Gastrocnemius medialis (tissue), 4 donors: Measurements from ENCODE around the gene MED23. TPM values are rescaled to one million over a fixed set of nuclear protein-coding genes. Genes with fewer than 3 reads are reported as not detected.

ENCODE experiments used
- ATAC-seq, 2 donors: fragments of 150-250 bp; one replicate each; pipeline ENCODE4 v1.9.1; 2016
- DNase-seq, 2 donors: peaks; one replicate each; pipeline ENCODE4 v3.0.0-alpha.2; 2019
- H3K27ac ChIP-seq, 4 donors: fragments of 200-600 bp; sonication (generic); 1 replicate in 1 of 4; 2 replicates in 3 of 4; pipeline ENCODE4 v1.5.1; 2016 to 2018; ENCODE audit warnings: mild to moderate bottlenecking in 2 of 4, moderate library complexity in 1 of 4
- H3K27me3 ChIP-seq, 3 donors: fragments of 200-600 bp; sonication (generic) in 2 of 3; 1 replicate in 1 of 3; 2 replicates in 2 of 3; pipeline versions ENCODE4 v1.5.1 to v1.6.0; 2016 to 2019; ENCODE audit warnings: mild to moderate bottlenecking in 1 of 3, moderate library complexity in 1 of 3
- H3K36me3 ChIP-seq, 2 donors: fragments of 200-600 bp; sonication (generic) in 1 of 2; one replicate each; pipeline ENCODE4 v1.5.1; 2017 to 2018
- H3K4me1 ChIP-seq, 2 donors: fragments of 200-600 bp; sonication (generic) in 1 of 2; one replicate each; pipeline ENCODE4 v1.5.1; 2016 to 2017; ENCODE audit warnings: mild to moderate bottlenecking in 2 of 2
- H3K4me3 ChIP-seq, 4 donors: fragments of 200-600 bp; sonication (generic) in 3 of 4; 1 replicate in 1 of 4; 2 replicates in 3 of 4; pipeline ENCODE4 v1.5.1; 2016 to 2019; ENCODE audit warnings: mild to moderate bottlenecking in 2 of 4
- H3K9me3 ChIP-seq, 3 donors: fragments of 200-600 bp; sonication (generic) in 2 of 3; 1 replicate in 1 of 3; 2 replicates in 2 of 3; pipeline ENCODE4 v1.5.1; 2016 to 2019
- POLR2A ChIP-seq, 2 donors: fragments of 450-650 bp; IDR thresholded peaks; one replicate each; pipeline ENCODE4 v1.6.1; 2017; ENCODE audit warnings: antibody characterized with exemption in 2 of 2, mild to moderate bottlenecking in 2 of 2, moderate library complexity in 2 of 2
- in situ Hi-C, 4 donors: fragments of 200-750 bp; cut with MboI; loops; one replicate each; pipeline versions ENCODE4 v1.15.0 to v1.8.0; 2017; ENCODE audit warnings: low sequenced_read_pairs in 4 of 4
- intact Hi-C: fragments of 100-400 bp; cut with DNase I; formaldehyde crosslinking; loops from one replicate; pipeline ENCODE4 v1.15.1; 2023; ENCODE audit warnings: low total_unique reads
- total RNA-seq, 4 donors: library from RNA; depleted of rRNA; stranded (reverse); fragments of >200 nt; gene quantifications; one replicate each; pipeline versions ENCODE4 v1.1.0 to v1.2.3, GENCODE V29; 2016
- TF ChIP-seq, protein P1 (sequence below), 5 experiments: fragments of 450-650 bp in 3 of 5; fragments of 200-600 bp in 2 of 5; sonication (generic) in 2 of 5; IDR thresholded peaks in 4 of 5; conservative IDR thresholded peaks in 1 of 5; 1 replicate in 4 of 5; 2 replicates in 1 of 5; pipeline ENCODE4 v1.5.1; 2016 to 2019; ENCODE audit warnings: antibody characterized with exemption in 5 of 5, mild to moderate bottlenecking in 3 of 5, moderate library complexity in 3 of 5

MED23 gene
- total RNA-seq, 4 donors from 2014 or later = 7.5 to 16.0 (median 12.5) TPM

DNA sequence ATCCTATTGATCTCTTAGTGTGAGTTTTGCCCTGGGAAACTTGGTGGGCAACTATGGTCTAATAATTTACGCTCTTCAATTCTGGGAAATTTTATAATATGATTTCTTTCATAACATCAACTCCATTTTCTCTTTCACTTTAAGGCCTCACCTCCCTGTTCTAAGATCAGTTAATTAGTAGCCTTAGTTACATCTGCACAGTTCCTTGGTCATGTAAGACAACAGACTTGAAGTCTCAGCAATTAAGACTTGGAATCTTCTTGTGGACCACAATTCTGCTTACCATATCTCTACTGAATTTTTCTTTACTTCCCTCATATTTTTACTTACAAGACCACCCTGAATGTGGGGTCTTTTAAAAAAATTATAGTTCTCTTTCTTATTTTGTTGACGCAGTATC, 17.8 kb upstream of the MED23 start:
- in situ Hi-C loops = no loop called here
- DNase-seq = no peak
- intact Hi-C loops = no loop called here
- no peak for ATAC-seq
- no peaks in the 10 kb centered on the region for H3K36me3 ChIP-seq
- H3K4me3 ChIP-seq = no peak overlapping the region
- no peak overlapping the region for H3K27ac ChIP-seq
- no peaks in the 10 kb centered on the region for H3K27me3 ChIP-seq
- TF ChIP-seq, protein P1, sequence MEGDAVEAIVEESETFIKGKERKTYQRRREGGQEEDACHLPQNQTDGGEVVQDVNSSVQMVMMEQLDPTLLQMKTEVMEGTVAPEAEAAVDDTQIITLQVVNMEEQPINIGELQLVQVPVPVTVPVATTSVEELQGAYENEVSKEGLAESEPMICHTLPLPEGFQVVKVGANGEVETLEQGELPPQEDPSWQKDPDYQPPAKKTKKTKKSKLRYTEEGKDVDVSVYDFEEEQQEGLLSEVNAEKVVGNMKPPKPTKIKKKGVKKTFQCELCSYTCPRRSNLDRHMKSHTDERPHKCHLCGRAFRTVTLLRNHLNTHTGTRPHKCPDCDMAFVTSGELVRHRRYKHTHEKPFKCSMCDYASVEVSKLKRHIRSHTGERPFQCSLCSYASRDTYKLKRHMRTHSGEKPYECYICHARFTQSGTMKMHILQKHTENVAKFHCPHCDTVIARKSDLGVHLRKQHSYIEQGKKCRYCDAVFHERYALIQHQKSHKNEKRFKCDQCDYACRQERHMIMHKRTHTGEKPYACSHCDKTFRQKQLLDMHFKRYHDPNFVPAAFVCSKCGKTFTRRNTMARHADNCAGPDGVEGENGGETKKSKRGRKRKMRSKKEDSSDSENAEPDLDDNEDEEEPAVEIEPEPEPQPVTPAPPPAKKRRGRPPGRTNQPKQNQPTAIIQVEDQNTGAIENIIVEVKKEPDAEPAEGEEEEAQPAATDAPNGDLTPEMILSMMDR (IDR thresholded peaks at IDR 0.05 in 4 of 5, conservative IDR thresholded peaks at IDR 0.05 in 1 of 5) = no peak
- H3K4me1 ChIP-seq = no peaks in the 10 kb centered on the region
- H3K9me3 ChIP-seq = no peaks in the 10 kb centered on the region

GRCh38 chr6:131644921-131645320, 16.9 kb upstream of the MED23 start:
- TF ChIP-seq POLR2A (IDR thresholded peaks at IDR 0.05) = no peak
- TF ChIP-seq, protein P1 (IDR thresholded peaks at IDR 0.05 in 4 of 5, conservative IDR thresholded peaks at IDR 0.05 in 1 of 5) = no peak
- no peak overlapping the region for H3K27ac ChIP-seq
- H3K4me1 ChIP-seq = no peaks in the 10 kb centered on the region
- no peak overlapping the region for H3K4me3 ChIP-seq
- ATAC-seq (no peak), DNase-seq (no peak)
- intact Hi-C loops = no loop called here
- in situ Hi-C loops = no loop called here
- no peaks in the 10 kb centered on the region for H3K27me3 ChIP-seq
- no peaks in the 10 kb centered on the region for H3K9me3 ChIP-seq
- H3K36me3 ChIP-seq = no peaks in the 10 kb centered on the region

- DNase-seq (no peak), ATAC-seq (no peak)
- Histone ChIP-seq H3K9me3 (no peaks in the 10 kb centered on the region), H3K4me3 (no peak overlapping the region), H3K27ac (no peak overlapping the region), H3K4me1 (no peaks in the 10 kb centered on the region), H3K36me3 (no peaks in the 10 kb centered on the region), H3K27me3 (no peaks in the 10 kb centered on the region)
- intact Hi-C loops = no loop called here
- in situ Hi-C loops = no loop called here
- TF ChIP-seq POLR2A (IDR thresholded peaks at IDR 0.05) = no peak
- TF ChIP-seq, protein P1 (IDR thresholded peaks at IDR 0.05 in 4 of 5, conservative IDR thresholded peaks at IDR 0.05 in 1 of 5) = no peak
These were observed 15.9 kb upstream of the MED23 start for GRCh38 chr6:131643855-131644460.

DNA sequence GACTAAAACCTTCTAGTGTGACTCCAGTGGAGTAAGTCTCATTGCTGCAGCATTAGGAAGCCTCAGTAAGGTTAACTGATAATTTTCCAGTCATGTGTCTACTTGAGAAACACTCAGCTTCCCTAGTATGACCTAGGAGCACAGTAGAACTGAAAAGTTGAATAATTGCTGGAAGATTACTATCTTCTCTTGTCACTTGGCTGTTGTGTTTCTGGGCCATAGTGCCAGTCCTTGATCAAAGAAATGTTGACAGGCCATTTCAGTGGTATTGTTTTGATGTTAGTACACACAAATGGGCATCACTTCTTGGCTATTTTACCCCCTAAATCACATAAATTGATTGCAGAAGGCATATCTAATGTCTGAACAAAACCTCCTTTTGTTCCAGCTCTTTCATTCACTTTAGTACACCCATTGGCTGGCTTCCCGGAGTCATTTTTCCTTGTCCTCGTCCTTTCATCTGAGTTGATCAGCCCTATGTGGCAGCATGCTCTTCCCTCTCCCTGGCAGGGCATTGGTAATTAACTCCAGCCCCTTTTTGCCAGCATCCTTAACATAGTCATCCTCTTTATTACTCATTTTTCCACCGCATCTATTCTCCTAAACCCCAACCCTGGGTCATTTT, 15.1 kb upstream of the MED23 start:
- DNase-seq (no peak), ATAC-seq (no peak)
- Histone ChIP-seq H3K9me3 (no peaks in the 10 kb centered on the region), H3K27ac (no peak overlapping the region), H3K4me1 (no peaks in the 10 kb centered on the region), H3K36me3 (no peaks in the 10 kb centered on the region), H3K4me3 (no peak overlapping the region), H3K27me3 (no peaks in the 10 kb centered on the region)
- TF ChIP-seq, protein P1 (IDR thresholded peaks at IDR 0.05 in 4 of 5, conservative IDR thresholded peaks at IDR 0.05 in 1 of 5) = no peak
- TF ChIP-seq POLR2A (IDR thresholded peaks at IDR 0.05) = no peak
- intact Hi-C loops (no loop called here), in situ Hi-C loops (no loop called here)
